Measurements from ENCODE around the gene CLDN1. TPM values are rescaled to one million over a fixed set of nuclear protein-coding genes. Genes with fewer than 3 reads are reported as not detected.

Gene CLDN1
- total and polyA plus RNA-seq, 2 of the 13 experiments (the other 11 are each of a cell fraction or from before 2014, with no cell fraction given) = 42.7 to 51.6 TPM

DNA sequence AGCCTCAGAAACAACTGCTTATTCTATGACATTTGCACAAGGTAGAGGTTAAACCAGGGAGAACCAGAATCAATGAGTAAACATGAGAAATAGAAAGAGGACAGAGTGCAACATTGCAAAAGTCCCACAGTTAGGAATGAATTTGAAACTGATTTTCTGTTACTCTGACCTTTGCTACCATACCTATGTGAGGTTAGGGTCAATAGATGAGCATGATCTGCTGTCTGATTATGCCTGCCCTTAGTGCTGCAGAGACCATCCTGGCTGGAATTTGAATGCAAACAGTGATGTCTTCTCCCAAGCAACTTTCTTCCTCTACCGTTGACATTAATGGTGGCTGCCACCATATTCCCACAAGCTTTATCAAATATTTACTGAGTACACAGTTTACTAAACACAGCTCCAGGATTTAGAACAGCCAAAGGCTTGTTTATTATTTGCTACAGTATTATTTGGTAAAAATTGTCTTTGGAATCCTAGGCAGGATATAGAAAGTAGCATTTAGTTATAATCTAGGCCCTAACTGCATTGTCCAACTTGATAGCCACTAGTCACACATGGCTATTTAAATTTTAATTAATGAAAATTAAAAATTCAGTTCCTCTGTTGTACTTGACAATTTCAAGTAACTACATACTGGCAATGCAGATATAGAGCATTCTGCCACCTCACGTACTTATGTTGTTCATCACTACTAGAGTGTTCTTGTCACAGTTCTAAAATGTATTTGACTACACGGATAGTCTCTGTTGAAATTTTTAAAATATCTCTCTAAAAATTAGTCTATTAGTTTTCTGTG, 8.9 kb upstream of the CLDN1 start (continued):
- peak; percentile 89 for TF ChIP-seq FOXK1 (CRISPR knock-in tag; IDR thresholded peaks at IDR 0.05; ENCODE audit: borderline replicate concordance, low read depth)
- no peak for TF ChIP-seq ZNF709 (CRISPR knock-in tag; IDR thresholded peaks at IDR 0.05)
- TF ChIP-seq SAFB2 (CRISPR knock-in tag; IDR thresholded peaks at IDR 0.05; ENCODE audit: borderline replicate concordance, low read depth) = no peak
- no peak for TF ChIP-seq MED13 (CRISPR knock-in tag; IDR thresholded peaks at IDR 0.05)
- no peak for TF ChIP-seq SALL2 (CRISPR knock-in tag; IDR thresholded peaks at IDR 0.05)
- no peak for TF ChIP-seq RAD21 (CRISPR knock-in tag; IDR thresholded peaks at IDR 0.05)
- TF ChIP-seq KAT7 (CRISPR knock-in tag; IDR thresholded peaks at IDR 0.05; ENCODE audit: borderline replicate concordance) = peak; percentile 85; the same call in 1 of the 2 replicates
- TF ChIP-seq, protein P1, sequence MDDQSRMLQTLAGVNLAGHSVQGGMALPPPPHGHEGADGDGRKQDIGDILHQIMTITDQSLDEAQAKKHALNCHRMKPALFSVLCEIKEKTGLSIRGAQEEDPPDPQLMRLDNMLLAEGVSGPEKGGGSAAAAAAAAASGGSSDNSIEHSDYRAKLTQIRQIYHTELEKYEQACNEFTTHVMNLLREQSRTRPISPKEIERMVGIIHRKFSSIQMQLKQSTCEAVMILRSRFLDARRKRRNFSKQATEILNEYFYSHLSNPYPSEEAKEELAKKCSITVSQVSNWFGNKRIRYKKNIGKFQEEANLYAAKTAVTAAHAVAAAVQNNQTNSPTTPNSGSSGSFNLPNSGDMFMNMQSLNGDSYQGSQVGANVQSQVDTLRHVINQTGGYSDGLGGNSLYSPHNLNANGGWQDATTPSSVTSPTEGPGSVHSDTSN (CRISPR knock-in tag; IDR thresholded peaks at IDR 0.05; ENCODE audit: borderline replicate concordance) = no peak
- no peak for TF ChIP-seq MEIS2 (CRISPR knock-in tag; IDR thresholded peaks at IDR 0.05)
- TF ChIP-seq, protein P2, sequence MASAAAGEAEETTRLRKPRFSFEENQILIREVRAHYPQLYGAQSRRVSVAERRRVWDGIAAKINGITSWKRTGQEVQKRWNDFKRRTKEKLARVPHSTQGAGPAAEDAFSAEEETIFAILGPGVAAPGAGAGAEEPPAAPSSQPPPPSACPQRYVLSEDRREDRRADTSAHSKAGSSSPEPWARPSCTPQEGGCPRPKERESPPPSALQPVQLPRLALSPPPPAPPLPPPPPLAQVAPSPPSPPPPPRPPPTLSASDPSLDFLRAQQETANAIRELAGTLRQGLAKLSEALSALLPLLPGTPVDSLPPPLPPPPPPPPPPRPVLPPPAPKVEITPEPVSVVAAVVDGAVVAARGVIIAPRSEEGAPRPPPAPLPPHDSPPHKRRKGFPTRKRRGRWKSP (CRISPR knock-in tag; IDR thresholded peaks at IDR 0.05) = peak; percentile 56; the same call in 1 of the 2 replicates
- TF ChIP-seq GATAD2A (CRISPR knock-in tag; IDR thresholded peaks at IDR 0.05) = peak; percentile 99
- TF ChIP-seq, protein P3, sequence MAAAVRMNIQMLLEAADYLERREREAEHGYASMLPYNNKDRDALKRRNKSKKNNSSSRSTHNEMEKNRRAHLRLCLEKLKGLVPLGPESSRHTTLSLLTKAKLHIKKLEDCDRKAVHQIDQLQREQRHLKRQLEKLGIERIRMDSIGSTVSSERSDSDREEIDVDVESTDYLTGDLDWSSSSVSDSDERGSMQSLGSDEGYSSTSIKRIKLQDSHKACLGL (CRISPR knock-in tag; IDR thresholded peaks at IDR 0.05) = no peak
- TF ChIP-seq NR2C2 (CRISPR knock-in tag; IDR thresholded peaks at IDR 0.05; ENCODE audit: borderline replicate concordance) = peak; percentile 91
- TF ChIP-seq JDP2 (CRISPR knock-in tag; IDR thresholded peaks at IDR 0.05; ENCODE audit: borderline replicate concordance) = no peak
- TF ChIP-seq, protein P4, sequence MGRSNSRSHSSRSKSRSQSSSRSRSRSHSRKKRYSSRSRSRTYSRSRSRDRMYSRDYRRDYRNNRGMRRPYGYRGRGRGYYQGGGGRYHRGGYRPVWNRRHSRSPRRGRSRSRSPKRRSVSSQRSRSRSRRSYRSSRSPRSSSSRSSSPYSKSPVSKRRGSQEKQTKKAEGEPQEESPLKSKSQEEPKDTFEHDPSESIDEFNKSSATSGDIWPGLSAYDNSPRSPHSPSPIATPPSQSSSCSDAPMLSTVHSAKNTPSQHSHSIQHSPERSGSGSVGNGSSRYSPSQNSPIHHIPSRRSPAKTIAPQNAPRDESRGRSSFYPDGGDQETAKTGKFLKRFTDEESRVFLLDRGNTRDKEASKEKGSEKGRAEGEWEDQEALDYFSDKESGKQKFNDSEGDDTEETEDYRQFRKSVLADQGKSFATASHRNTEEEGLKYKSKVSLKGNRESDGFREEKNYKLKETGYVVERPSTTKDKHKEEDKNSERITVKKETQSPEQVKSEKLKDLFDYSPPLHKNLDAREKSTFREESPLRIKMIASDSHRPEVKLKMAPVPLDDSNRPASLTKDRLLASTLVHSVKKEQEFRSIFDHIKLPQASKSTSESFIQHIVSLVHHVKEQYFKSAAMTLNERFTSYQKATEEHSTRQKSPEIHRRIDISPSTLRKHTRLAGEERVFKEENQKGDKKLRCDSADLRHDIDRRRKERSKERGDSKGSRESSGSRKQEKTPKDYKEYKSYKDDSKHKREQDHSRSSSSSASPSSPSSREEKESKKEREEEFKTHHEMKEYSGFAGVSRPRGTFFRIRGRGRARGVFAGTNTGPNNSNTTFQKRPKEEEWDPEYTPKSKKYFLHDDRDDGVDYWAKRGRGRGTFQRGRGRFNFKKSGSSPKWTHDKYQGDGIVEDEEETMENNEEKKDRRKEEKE (IDR thresholded peaks at IDR 0.05) = no peak
- no peak for TF ChIP-seq ZNF460 (CRISPR knock-in tag; IDR thresholded peaks at IDR 0.05; ENCODE audit: borderline replicate concordance)
- no peak for TF ChIP-seq ZKSCAN5 (CRISPR knock-in tag; IDR thresholded peaks at IDR 0.05)
- no peak for TF ChIP-seq MYNN (CRISPR knock-in tag; IDR thresholded peaks at IDR 0.05; ENCODE audit: low read depth)
- peak; percentile 49; the same call in 1 of the 2 replicates for TF ChIP-seq ZNF430 (CRISPR knock-in tag; IDR thresholded peaks at IDR 0.05)
- no peak for TF ChIP-seq FOSL1 (CRISPR knock-in tag; IDR thresholded peaks at IDR 0.05; ENCODE audit: borderline replicate concordance)
- no peak for TF ChIP-seq ZNF703 (CRISPR knock-in tag; IDR thresholded peaks at IDR 0.05; ENCODE audit: borderline replicate concordance)
- TF ChIP-seq ZNF136 (CRISPR knock-in tag; IDR thresholded peaks at IDR 0.05; ENCODE audit: low read depth) = peak; percentile 71; the same call in 1 of the 2 replicates
- peak; percentile 85 for TF ChIP-seq ZMYM2 (CRISPR knock-in tag; IDR thresholded peaks at IDR 0.05)
